Glutamatergic neuron (in vitro differentiated cells): ENCODE measurements around the gene GPR27. TPM values are rescaled to one million over a fixed set of nuclear protein-coding genes. Genes with fewer than 3 reads are reported as not detected.

Experiments
- DNase-seq: peaks from one replicate; pipeline ENCODE4 v3.0.0; 2022
- H3K27ac Mint-ChIP-seq: one replicate; pipeline ENCODE4 v1.8.0; 2020; ENCODE audit warnings: mild to moderate bottlenecking, mixed read lengths, inconsistent platforms; ENCODE audit not compliant: unreplicated experiment
- H3K27me3 Mint-ChIP-seq: one replicate; pipeline ENCODE4 v1.8.0; 2020; ENCODE audit warnings: mild to moderate bottlenecking, moderate library complexity, mixed read lengths, inconsistent platforms; ENCODE audit not compliant: unreplicated experiment
- H3K36me3 Mint-ChIP-seq: one replicate; pipeline ENCODE4 v1.8.0; 2020; ENCODE audit warnings: mild to moderate bottlenecking, mixed read lengths, inconsistent platforms; ENCODE audit not compliant: unreplicated experiment
- H3K4me1 Mint-ChIP-seq: one replicate; pipeline ENCODE4 v1.8.0; 2020; ENCODE audit warnings: mild to moderate bottlenecking, low read depth, mixed read lengths, inconsistent platforms; ENCODE audit not compliant: unreplicated experiment
- H3K4me3 Mint-ChIP-seq: one replicate; pipeline ENCODE4 v1.8.0; 2020; ENCODE audit warnings: mild to moderate bottlenecking, mixed read lengths, inconsistent platforms; ENCODE audit not compliant: unreplicated experiment
- H3K9me3 Mint-ChIP-seq: one replicate; pipeline ENCODE4 v1.8.0; 2020; ENCODE audit warnings: mild to moderate bottlenecking, moderate library complexity, mixed read lengths, inconsistent platforms; ENCODE audit not compliant: unreplicated experiment
- CTCF ChIP-seq: fragments of 200-600 bp; sonication (generic); IDR thresholded peaks from one replicate; pipeline ENCODE4 v1.5.0; 2021; ENCODE audit not compliant: partially characterized antibody, unreplicated experiment
- total RNA-seq: library from RNA; stranded (reverse); fragmentation: NEBNext Ultra II Directional; extraction: Animal tissue kit (Norgen Biotek cat#: 25700); gene quantifications from one replicate; pipeline ENCODE4 v1.2.1, GENCODE V29; 2021; ENCODE audit not compliant: unreplicated experiment

GPR27 gene
- total RNA-seq, 1 donor from 2014 or later, result 4.7 TPM

GRCh38 chr3:71726146-71726545 is 27.5 kb upstream of the GPR27 start:
- peak overlapping the region; percentile 100 for H3K27ac Mint-ChIP-seq
- TF ChIP-seq CTCF, result no peak
- H3K36me3 Mint-ChIP-seq, result peaks cover 2% of the 10 kb centered on the region
- peak overlapping the region; percentile 96 for H3K4me3 Mint-ChIP-seq
- DNase-seq, result no peak
- peaks cover 19% of the 10 kb centered on the region for H3K9me3 Mint-ChIP-seq
- peaks cover 27% of the 10 kb centered on the region for H3K27me3 Mint-ChIP-seq
- peaks cover 35% of the 10 kb centered on the region for H3K4me1 Mint-ChIP-seq

DNA sequence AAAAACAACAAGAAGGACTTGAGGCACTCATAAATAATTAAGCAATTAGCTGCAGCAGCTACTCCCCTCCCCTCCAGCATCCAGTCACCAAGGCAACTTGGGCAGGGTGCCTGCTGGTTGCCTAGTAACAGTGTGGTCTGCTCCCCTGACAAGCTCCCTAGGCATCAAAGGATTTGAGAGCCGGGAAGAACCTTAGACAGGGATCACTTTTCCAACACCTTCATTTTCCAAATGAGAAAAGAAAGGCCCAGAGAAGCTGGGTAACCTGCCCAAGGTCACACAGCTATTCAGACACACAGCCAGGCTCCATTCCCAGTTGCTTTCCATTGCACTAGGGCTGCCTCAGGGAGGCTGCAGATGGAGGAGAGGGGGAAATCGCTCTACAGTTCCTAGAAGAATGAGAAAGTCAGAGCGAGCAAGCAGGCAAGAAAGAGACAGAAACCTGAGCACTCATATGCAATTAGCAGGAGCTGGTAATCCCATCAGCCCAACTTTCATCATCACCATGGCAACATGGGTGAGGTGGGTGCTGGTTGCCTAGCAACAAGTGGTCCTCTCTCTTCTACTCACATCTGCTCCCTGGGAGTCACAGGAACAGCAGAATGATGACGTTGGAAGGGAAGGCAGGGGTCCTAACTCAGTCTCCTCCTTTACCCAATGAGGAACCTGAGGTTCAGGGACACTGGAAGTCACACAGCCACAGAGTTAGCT is 24.9 kb upstream of the GPR27 start:
- DNase-seq, result peak; percentile 70
- Mint-ChIP-seq H3K36me3 (peaks cover 4% of the 10 kb centered on the region), H3K4me3 (peak overlapping the region; percentile 60), H3K4me1 (peaks cover 37% of the 10 kb centered on the region), H3K27me3 (peaks cover 28% of the 10 kb centered on the region), H3K9me3 (peaks cover 19% of the 10 kb centered on the region), H3K27ac (peak overlapping the region; percentile 84)
- no peak for TF ChIP-seq CTCF

DNA sequence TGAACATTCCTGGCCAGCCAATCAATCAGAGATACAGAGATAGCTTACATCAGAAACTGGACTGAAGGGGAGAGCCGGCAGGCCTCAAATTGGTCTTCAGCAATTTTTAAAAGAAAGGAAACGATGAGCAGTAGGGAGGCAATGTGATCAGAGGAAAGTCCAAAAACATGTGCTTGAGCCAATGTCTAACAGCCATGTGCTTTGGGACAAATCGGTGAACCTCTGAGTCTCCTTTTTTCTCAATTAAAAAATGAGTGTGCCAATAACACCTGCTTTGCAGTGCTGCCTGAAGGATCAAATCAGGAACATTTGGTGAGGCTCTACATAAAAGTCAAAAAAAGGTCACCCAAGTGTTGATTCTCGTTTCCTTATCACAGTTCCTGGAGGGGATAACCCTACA is 21.0 kb upstream of the GPR27 start:
- TF ChIP-seq CTCF, result no peak
- Mint-ChIP-seq H3K9me3 (peaks cover 6% of the 10 kb centered on the region), H3K27ac (no peak overlapping the region), H3K4me1 (peaks cover 20% of the 10 kb centered on the region), H3K27me3 (peaks cover 11% of the 10 kb centered on the region), H3K36me3 (peaks cover 7% of the 10 kb centered on the region), H3K4me3 (no peak overlapping the region)
- DNase-seq, result no peak

GRCh38 chr3:71733319-71733718 is 20.3 kb upstream of the GPR27 start:
- Mint-ChIP-seq H3K4me3 (no peak overlapping the region), H3K27me3 (peaks cover 8% of the 10 kb centered on the region), H3K9me3 (peaks cover 3% of the 10 kb centered on the region), H3K36me3 (peaks cover 7% of the 10 kb centered on the region), H3K4me1 (peaks cover 18% of the 10 kb centered on the region), H3K27ac (no peak overlapping the region)
- TF ChIP-seq CTCF, result no peak
- no peak for DNase-seq

DNA sequence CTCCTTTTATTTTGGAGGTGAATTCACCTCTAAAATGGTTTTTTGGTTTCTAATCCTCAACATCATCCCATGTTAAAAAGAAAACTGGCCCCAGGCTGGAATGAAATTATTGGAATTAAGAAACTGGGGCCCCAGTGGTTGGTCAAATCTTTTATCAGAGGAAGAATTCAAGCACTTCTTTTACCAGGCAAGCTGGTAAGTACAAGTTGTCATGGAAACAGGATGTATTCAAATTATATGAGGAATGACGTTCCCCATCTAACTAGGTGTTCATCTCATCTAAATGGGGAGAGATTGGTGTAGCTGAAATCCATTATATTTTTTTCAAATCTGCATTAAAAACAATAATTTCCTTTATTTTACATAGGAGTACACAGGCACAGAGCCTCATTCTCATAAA is 18.8 kb upstream of the GPR27 start:
- DNase-seq, result no peak
- Mint-ChIP-seq H3K4me3 (no peak overlapping the region), H3K9me3 (peaks cover 1% of the 10 kb centered on the region), H3K36me3 (peaks cover 7% of the 10 kb centered on the region), H3K27me3 (peaks cover 6% of the 10 kb centered on the region), H3K4me1 (peaks cover 8% of the 10 kb centered on the region), H3K27ac (no peak overlapping the region)
- TF ChIP-seq CTCF, result no peak
